ENCODE measurements around the gene GDPD1.

The GDPD1 gene

GRCh38 chr17:59275618-59276017, 55.3 kb downstream of the GDPD1 start:
- Histone ChIP-seq H3K27ac (ENCODE audit: extremely low read depth, low read depth, low read length) (no peak overlapping the region), H3K4me3 (ENCODE audit: low read depth, low read length) (no peak overlapping the region), H3K4me1 (ENCODE audit: control insufficient read depth, insufficient read depth, low read length) (no peaks in the 10 kb centered on the region), H3K36me3 (ENCODE audit: control insufficient read depth in 2 of 2, insufficient read depth in 1 of 2, low read length in 2 of 2) (peaks cover 0 to 18% of the 10 kb centered on the region in 2 experiments; a peak in 2 of 3 replicates), H3K9me3 (ENCODE audit: control insufficient read depth, insufficient read depth, low read depth, low read length) (no peaks in the 10 kb centered on the region)
- POLR2A ChIA-PET = no interaction called here
- TF ChIP-seq ZNF37A (tag by site-specific recombination; IDR thresholded peaks at IDR 0.05) = no peak
- TF ChIP-seq ZBTB7A (tag by site-specific recombination; IDR thresholded peaks at IDR 0.05; ENCODE audit: low read depth) = no peak
- TF ChIP-seq ZNF132 (tag by site-specific recombination; IDR thresholded peaks at IDR 0.05; ENCODE audit: borderline replicate concordance) = no peak
- no peak for TF ChIP-seq ZNF660 (tag by site-specific recombination; IDR thresholded peaks at IDR 0.05)
- no peak for TF ChIP-seq ZBTB49 (tag by site-specific recombination; IDR thresholded peaks at IDR 0.05; ENCODE audit: low read depth)
- no peak for TF ChIP-seq ZNF266 (tag by site-specific recombination; IDR thresholded peaks at IDR 0.05; ENCODE audit: low read depth)
- no peak for TF ChIP-seq ZSCAN18 (tag by site-specific recombination; IDR thresholded peaks at IDR 0.05)
- TF ChIP-seq ZNF426 (tag by site-specific recombination; IDR thresholded peaks at IDR 0.05) = no peak
- TF ChIP-seq BCL11B (tag by site-specific recombination; IDR thresholded peaks at IDR 0.05; ENCODE audit: low read depth) = no peak
- no peak for TF ChIP-seq WT1 (tag by site-specific recombination; IDR thresholded peaks at IDR 0.05)
- TF ChIP-seq ZNF274 (IDR thresholded peaks at IDR 0.05; ENCODE audit: low read length) = no peak
- TF ChIP-seq ZNF274 (tag by site-specific recombination; IDR thresholded peaks at IDR 0.05; ENCODE audit: borderline replicate concordance) = no peak
- no peak for TF ChIP-seq EGR2 (tag by site-specific recombination; IDR thresholded peaks at IDR 0.05; ENCODE audit: low read depth)
- no peak for TF ChIP-seq PRDM1 (tag by site-specific recombination; IDR thresholded peaks at IDR 0.05)
- TF ChIP-seq ZBTB11 (tag by site-specific recombination; conservative IDR thresholded peaks at IDR 0.05; ENCODE audit: low read depth) = no peak
- TF ChIP-seq ZNF394 (tag by site-specific recombination; IDR thresholded peaks at IDR 0.05; ENCODE audit: borderline replicate concordance) = no peak
- no peak for TF ChIP-seq ZNF501 (tag by site-specific recombination; IDR thresholded peaks at IDR 0.05)
- TF ChIP-seq ZNF324 (tag by site-specific recombination; IDR thresholded peaks at IDR 0.05) = no peak
- TF ChIP-seq ZBTB44 (tag by site-specific recombination; IDR thresholded peaks at IDR 0.05) = no peak
- no peak for TF ChIP-seq ZXDB (tag by site-specific recombination; IDR thresholded peaks at IDR 0.05)
- CTCF ChIA-PET = no interaction called here
